Adrenal gland (tissue), 19 donors: ENCODE results near the gene OR5AR1. TPM values are rescaled to one million over a fixed set of nuclear protein-coding genes. Genes with fewer than 3 reads are reported as not detected.
A peak's percentile ranks its signal among the peaks of the same experiment; 100 is the strongest.

ENCODE experiments used
- DNase-seq, 7 donors: peaks; one replicate each; pipeline ENCODE4 v3.0.0-alpha.2; 2019 to 2020
- H3K27ac ChIP-seq, 5 donors: fragments of 200-600 bp; sonication (generic) in 4 of 5; 1 replicate in 3 of 5; 2 replicates in 2 of 5; pipeline versions ENCODE4 v1.5.1 to v1.8.0; 2016 to 2020; ENCODE audit warnings: mild to moderate bottlenecking in 1 of 5
- H3K27me3 ChIP-seq: fragments of 200-600 bp; 2 replicates; pipeline ENCODE4 v1.8.0; 2021
- H3K36me3 ChIP-seq, 2 donors: fragments of 200-600 bp; replicated peaks in 1 of 2; 1 replicate in 1 of 2; 2 replicates in 1 of 2; pipeline versions ENCODE4 v1.5.1 to v1.8.0; 2018 to 2022
- H3K4me1 ChIP-seq, 2 donors: fragments of 200-600 bp; replicated peaks in 1 of 2; 1 replicate in 1 of 2; 2 replicates in 1 of 2; pipeline versions ENCODE4 v1.5.1 to v1.8.0; 2018 to 2021
- H3K4me3 ChIP-seq, 4 donors: fragments of 200-600 bp; sonication (generic) in 3 of 4; one replicate each; pipeline ENCODE4 v1.5.1; 2016 to 2018
- H3K9me3 ChIP-seq, 3 donors: fragments of 200-600 bp; sonication (generic) in 1 of 3; replicated peaks in 1 of 3; 1 replicate in 2 of 3; 2 replicates in 1 of 3; pipeline versions ENCODE4 v1.5.1 to v1.8.0; 2016 to 2021
- POLR2A ChIP-seq, 2 donors: fragments of 450-650 bp; IDR thresholded peaks; one replicate each; pipeline ENCODE4 v1.6.1; 2017; ENCODE audit warnings: antibody characterized with exemption in 2 of 2, mild to moderate bottlenecking in 2 of 2, moderate library complexity in 1 of 2
- WGBS, 4 donors: extraction: QIAGEN DNeasy Blood & Tissue Kit in 2 of 4; methylation state at CpG; one replicate each; pipeline versions ENCODE4 v1.1.5 to v1.1.7; 2013 to 2017; 5-methylcytosine and 5-hydroxymethylcytosine counted together
- intact Hi-C, 2 donors: fragments of 100-400 bp; cut with DNase I; formaldehyde crosslinking; loops; one replicate each; pipeline versions ENCODE4 v1.14.1 to v1.15.0; 2022 to 2023
- long read RNA-seq, 10 donors: library from polyadenylated mRNA in 3 of 10; unstranded in 2 of 10; stranded (forward) in 1 of 10; transcript quantifications; one replicate each; pipeline ENCODE4 v2.0.0 and lab custom pipeline, GENCODE V29; 2021 to 2026
- polyA plus RNA-seq, 3 donors: library from polyadenylated mRNA; stranded (reverse); fragments of 200-250 nt in 2 of 3; fragments of 350-450 nt in 1 of 3; fragmentation: Illumina TruSeq in 1 of 3; extraction: RNeasy Lipid Tissue Mini Kit (QIAGEN cat#74804) in 1 of 3; gene quantifications; one replicate each; pipeline ENCODE4 v1.2.3, GENCODE V29; 2013 to 2014
- total RNA-seq, 9 donors: library from RNA; depleted of rRNA in 4 of 9; stranded (reverse); fragments of >200 nt in 4 of 9; fragments of 120-200 nt in 1 of 9; fragmentation: NEBNext Ultra II Directional in 1 of 9; extraction: Animal tissue kit (Norgen Biotek cat#: 25700) in 1 of 9; gene quantifications; one replicate each; pipeline versions ENCODE4 v1.1.0 to v1.2.4, GENCODE V29; 2013 to 2023
- TF ChIP-seq, protein P1 (sequence below), 6 experiments: fragments of 450-650 bp in 4 of 6; fragments of 200-600 bp in 2 of 6; sonication (generic) in 1 of 6; IDR thresholded peaks; 1 replicate in 5 of 6; 2 replicates in 1 of 6; pipeline versions ENCODE4 v1.5.1 to v1.8.0; 2016 to 2021; ENCODE audit warnings: antibody characterized with exemption in 6 of 6, mild to moderate bottlenecking in 2 of 6, moderate library complexity in 1 of 6
- donor health status: healthy with polysubstance abuse.
- donor health status: Bipolar disorder and iron deficiency.
- donor health status: DM: yes; HTN: yes; CAD: no.
- donor health status: DM: no; HTN: no; CAD: no.
- donor health status: DM: no; HTN: no; CAD: no.
- donor health status: DM: yes; HTN: yes; CAD: no.

The OR5AR1 gene
- total RNA-seq (not detected), polyA plus RNA-seq (not detected)
- long read RNA-seq, donor 1: 0 reads
- long read RNA-seq, donor 2: 0 reads
- long read RNA-seq, donor 3: 0 reads
- long read RNA-seq, donor 4: 0 reads
- long read RNA-seq, donor 5: 0 reads
- long read RNA-seq, donor 6: 0 reads
- long read RNA-seq, donor 7: 0 reads
- long read RNA-seq, donor 8: 0 reads
- long read RNA-seq, donor 9: 0 reads
- long read RNA-seq, donor 10: 0 reads

DNA sequence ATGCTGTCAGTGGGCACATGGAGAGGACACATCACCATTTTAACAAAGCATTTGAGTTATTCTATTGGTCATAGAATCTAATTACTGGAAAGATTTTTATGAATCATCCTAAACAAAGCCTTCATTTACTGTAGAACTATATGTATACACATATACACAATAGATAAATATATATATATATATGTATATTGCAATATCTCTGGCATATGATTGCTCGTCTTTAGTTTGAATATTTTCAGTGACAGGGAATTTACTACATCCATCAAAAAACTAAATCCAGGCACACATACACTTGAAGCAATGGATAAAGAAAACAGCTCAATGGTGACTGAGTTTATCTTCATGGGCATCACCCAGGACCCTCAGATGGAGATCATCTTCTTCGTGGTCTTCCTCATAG lies at the start of gene OR5AR1:
TSS of gene OR5AR1 (plus strand) at position 301 of the 400 bp plus-strand sequence. CDS start at position 301, 0 bp downstream.
- no peaks in the 10 kb centered on the region for H3K36me3 ChIP-seq
- intact Hi-C loops: no loop called here
- no peaks in the 10 kb centered on the region for H3K9me3 ChIP-seq
- H3K27ac ChIP-seq: no peak within 1 kb of the TSS
- H3K4me1 ChIP-seq: no peaks in the 10 kb centered on the region
- WGBS, 4 donors: 49 to 78% (median 70%) methylated on average over 2 of the region's 2 CpGs
- H3K4me3 ChIP-seq: no peak within 1 kb of the TSS
- DNase-seq: no peak
- no peaks in the 10 kb centered on the region for H3K27me3 ChIP-seq
- TF ChIP-seq, protein P1, sequence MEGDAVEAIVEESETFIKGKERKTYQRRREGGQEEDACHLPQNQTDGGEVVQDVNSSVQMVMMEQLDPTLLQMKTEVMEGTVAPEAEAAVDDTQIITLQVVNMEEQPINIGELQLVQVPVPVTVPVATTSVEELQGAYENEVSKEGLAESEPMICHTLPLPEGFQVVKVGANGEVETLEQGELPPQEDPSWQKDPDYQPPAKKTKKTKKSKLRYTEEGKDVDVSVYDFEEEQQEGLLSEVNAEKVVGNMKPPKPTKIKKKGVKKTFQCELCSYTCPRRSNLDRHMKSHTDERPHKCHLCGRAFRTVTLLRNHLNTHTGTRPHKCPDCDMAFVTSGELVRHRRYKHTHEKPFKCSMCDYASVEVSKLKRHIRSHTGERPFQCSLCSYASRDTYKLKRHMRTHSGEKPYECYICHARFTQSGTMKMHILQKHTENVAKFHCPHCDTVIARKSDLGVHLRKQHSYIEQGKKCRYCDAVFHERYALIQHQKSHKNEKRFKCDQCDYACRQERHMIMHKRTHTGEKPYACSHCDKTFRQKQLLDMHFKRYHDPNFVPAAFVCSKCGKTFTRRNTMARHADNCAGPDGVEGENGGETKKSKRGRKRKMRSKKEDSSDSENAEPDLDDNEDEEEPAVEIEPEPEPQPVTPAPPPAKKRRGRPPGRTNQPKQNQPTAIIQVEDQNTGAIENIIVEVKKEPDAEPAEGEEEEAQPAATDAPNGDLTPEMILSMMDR (IDR thresholded peaks at IDR 0.05): no peak
- TF ChIP-seq POLR2A (IDR thresholded peaks at IDR 0.05): no peak

GRCh38 chr11:56624661-56625110 lies 38.8 kb upstream of the OR5AR1 start:
- no peaks in the 10 kb centered on the region for H3K9me3 ChIP-seq
- H3K4me1 ChIP-seq: no peaks in the 10 kb centered on the region
- no peaks in the 10 kb centered on the region for H3K36me3 ChIP-seq
- intact Hi-C loops: loop anchor here in 1 of 2 donors (5.0 kb wide), 1 partner anchor 158 kb away; no protein-coding TSS in a partner anchor
- WGBS, 4 donors: 5 to 10% (median 7%) methylated on average over 3 of the region's 3 CpGs
- DNase-seq: peak in 3 of 7 donors; percentile 6 to 37 (median 16)
- no peak overlapping the region for H3K4me3 ChIP-seq
- TF ChIP-seq, protein P1 (IDR thresholded peaks at IDR 0.05): peak in 5 of 6 experiments; percentile 22 to 43 (median 41)
- TF ChIP-seq POLR2A (IDR thresholded peaks at IDR 0.05): no peak
- no peaks in the 10 kb centered on the region for H3K27me3 ChIP-seq
- H3K27ac ChIP-seq: no peak overlapping the region

DNA sequence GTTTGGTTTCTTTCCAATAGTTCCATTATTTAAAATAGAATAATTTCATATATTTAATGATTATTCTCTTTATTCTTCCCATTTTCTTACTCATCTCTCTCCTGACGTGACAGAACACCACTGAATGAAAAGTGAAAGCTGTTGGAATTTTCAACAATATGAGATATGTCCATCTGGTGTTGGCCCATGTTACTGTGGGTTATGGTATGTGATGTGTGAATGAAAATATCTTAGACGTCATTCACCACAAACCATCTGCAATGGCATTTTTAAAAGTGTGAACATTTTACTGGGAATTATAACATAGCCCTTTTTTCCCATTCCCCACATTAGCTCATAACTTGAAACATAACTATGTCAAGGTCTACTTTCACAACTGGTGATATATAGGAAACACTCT lies 37.5 kb upstream of the OR5AR1 start:
- no peaks in the 10 kb centered on the region for H3K4me1 ChIP-seq
- whole genome bisulfite sequencing, 4 donors: 34 to 58% (median 41%) methylated on average over 2 of the region's 2 CpGs
- TF ChIP-seq, protein P1 (IDR thresholded peaks at IDR 0.05): no peak
- no peak for TF ChIP-seq POLR2A (IDR thresholded peaks at IDR 0.05)
- H3K9me3 ChIP-seq: no peaks in the 10 kb centered on the region
- H3K27ac ChIP-seq: no peak overlapping the region
- H3K27me3 ChIP-seq: no peaks in the 10 kb centered on the region
- no peak overlapping the region for H3K4me3 ChIP-seq
- no peak for DNase-seq
- H3K36me3 ChIP-seq: no peaks in the 10 kb centered on the region
- intact Hi-C loops: no loop called here

DNA sequence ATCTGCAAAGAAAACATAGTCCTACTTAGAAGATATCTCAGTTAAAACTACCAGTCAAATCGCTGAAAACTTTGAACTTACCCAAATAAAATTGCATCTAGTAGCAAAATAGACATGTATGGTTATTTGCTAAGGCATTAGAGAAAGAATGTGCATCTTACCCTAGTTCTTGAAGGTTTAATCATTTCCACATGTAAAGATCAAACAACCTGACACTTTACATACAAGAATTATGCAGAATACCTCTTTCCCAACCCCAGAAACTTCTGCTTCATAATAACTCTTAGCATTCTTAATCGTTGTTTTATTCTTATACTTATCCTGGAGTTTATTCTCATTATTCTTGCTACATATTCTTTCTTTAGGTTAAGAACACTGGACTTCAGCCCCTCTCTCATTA lies 31.2 kb upstream of the OR5AR1 start:
- intact Hi-C loops: no loop called here
- no peaks in the 10 kb centered on the region for H3K9me3 ChIP-seq
- H3K36me3 ChIP-seq: no peaks in the 10 kb centered on the region
- TF ChIP-seq, protein P1 (IDR thresholded peaks at IDR 0.05): no peak
- no peak for TF ChIP-seq POLR2A (IDR thresholded peaks at IDR 0.05)
- no peaks in the 10 kb centered on the region for H3K4me1 ChIP-seq
- H3K27me3 ChIP-seq: no peaks in the 10 kb centered on the region
- no peak overlapping the region for H3K4me3 ChIP-seq
- WGBS, 4 donors: 60 to 75% (median 64%) methylated on average over 2 of the region's 2 CpGs
- DNase-seq: no peak
- no peak overlapping the region for H3K27ac ChIP-seq
